Measurements from ENCODE around the gene EMC10. TPM values are rescaled to one million over a fixed set of nuclear protein-coding genes. Genes with fewer than 3 reads are reported as not detected.
"Not testable (repeated sequence)": the region's sequence is repeated elsewhere in the genome, so short reads cannot be mapped to it uniquely, and the experiment has no call there.

EMC10 gene
- polyA plus RNA-seq (ENCODE audit: insufficient read length): 117 TPM

DNA sequence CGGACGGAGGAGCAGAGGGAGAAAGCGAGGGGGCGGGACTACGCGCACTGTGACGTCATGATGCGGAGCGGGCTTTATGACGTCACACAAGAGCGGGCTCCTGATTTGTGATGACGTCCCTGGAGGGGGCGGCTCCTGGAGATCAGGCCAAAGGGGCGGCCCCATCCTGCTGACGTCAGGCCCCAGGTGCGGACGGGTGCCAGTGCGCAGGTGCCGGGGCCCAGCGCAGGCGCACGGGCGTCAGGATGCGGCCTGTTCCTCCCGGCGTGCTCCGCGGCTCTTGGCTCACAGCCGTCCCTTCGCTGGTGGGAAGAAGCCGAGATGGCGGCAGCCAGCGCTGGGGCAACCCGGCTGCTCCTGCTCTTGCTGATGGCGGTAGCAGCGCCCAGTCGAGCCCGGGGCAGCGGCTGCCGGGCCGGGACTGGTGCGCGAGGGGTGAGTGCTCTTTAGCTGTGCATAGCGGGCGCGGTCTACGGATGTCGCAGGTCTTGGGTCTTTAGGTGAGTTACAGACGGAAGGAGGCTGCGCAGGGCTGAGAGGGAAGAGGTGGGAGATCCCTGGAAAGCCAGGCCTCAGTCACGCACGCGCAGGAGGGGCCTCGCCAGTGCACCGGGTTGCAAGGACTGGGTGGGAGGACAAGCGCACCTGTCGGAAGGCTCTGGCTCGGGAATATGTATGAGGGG lies at the start of gene EMC10, which contains the start of gene GARIN5A:
Gene EMC10, plus strand, starts transcription at position 284 of the 683 bp plus-strand sequence. Its CDS starts 38 bp downstream, at position 322.
Gene GARIN5A, minus strand, starts transcription at position 625 of the 683 bp plus-strand sequence. Its CDS starts 460 bp downstream, at position 165.
- DNase-seq (ENCODE audit: low read depth): peak; percentile 70

- DNase-seq (ENCODE audit: low read depth): no peak
Measured at GRCh38 chr19:50427318-50427925, 48.9 kb upstream of the EMC10 start.

GRCh38 chr19:50427997-50428425 lies 48.3 kb upstream of the EMC10 start:
- peak; percentile 45 for DNase-seq (ENCODE audit: low read depth)

DNA sequence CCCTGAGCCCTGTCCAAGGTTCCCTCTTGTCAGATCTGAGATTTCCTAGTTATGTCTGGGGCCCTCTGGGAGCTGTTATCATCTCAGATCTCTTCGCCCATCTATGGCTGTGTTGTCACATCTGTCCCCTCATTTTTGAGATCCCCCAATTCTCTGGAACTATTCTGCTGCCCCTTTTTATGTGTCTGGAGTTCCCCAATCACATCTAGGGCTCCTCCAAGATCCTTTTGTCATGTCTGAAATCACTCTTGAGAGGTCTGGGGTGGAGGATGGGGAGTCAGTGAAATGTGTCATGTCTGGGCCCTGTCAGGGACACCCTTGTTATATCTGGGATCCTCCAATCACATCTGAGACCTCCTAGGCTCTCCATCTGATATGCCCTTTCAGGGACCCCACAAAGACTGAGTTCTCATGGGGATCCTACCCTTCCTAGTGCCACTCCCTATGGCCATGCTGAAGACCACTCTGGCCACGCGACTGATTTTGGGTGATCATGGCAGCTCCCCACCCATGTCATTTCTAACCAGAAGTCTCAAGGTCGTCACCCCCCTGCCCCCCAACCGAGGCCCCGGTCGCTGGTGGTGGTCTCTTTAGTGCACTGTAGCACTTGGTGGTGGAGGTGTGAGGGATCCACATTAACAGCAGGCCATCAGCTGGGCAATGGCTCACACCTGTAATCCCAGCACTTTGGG lies 47.4 kb upstream of the EMC10 start:
- DNase-seq (ENCODE audit: low read depth): no peak

DNA sequence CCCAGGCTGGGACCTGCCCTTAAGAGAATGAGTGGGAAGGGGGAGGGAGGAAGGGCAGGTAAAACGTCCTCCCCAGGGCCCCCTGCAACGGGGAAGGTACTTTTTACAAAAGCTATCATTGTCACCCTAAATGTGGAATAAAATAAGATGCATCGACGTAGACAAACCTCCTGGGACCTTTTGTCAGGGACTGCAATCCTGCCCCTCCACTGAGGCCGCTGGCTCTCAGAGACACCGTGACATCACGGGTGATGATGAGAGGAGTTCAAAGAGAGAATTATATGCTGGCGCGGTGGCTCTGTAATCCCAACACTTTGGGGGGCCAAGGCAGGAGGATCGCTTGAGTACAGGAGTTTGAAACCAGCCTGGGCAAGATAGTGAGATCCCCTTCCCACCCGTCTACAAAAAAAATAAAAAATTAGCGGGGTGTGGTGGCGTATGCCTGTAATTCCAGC lies 45.4 kb upstream of the EMC10 start:
- no peak for DNase-seq (ENCODE audit: low read depth)

DNA sequence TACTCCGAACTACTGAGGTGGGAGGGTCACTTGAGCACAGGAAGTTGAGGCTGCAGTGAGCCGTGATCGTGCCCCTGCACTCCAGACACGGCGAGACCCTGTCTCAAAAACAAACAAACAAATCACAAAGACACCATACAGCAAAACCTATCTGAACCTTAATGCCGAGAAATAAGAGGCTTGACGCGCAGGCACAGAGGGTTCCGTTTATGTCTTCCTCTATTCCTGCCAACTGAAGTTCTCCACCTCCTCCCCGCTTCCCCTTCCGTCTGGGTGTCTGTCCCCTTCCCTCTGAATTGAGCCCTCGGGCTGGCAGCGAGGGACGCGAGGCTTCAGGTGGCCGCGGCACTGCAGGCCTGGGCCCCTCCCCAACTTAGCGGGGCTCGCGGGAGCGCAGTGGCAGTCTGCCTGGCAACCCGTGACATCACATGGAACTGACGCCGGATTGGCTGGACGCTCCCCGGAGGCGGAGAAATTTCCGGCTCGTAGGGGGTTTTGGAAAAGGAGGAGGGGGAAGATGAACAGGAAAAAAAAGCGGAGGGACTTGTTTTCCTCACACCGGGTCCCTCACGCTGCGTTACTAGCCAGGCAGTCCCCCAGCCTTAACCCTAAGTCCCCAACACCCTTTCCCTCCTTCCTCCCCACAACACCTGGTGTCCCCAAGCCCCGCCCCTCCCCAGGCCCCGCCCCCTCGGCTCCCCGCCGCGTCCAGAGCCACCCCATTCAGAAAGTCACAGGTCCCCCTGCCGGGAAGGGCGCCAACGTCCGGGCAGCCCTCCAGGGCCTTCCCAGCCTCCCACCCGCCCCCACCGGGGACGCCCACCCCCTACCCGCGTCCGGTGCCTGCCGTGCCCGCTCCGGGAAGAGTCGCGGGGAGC lies 44.7 kb upstream of the EMC10 start:
- DNase-seq (ENCODE audit: low read depth): peak; percentile 57

DNA sequence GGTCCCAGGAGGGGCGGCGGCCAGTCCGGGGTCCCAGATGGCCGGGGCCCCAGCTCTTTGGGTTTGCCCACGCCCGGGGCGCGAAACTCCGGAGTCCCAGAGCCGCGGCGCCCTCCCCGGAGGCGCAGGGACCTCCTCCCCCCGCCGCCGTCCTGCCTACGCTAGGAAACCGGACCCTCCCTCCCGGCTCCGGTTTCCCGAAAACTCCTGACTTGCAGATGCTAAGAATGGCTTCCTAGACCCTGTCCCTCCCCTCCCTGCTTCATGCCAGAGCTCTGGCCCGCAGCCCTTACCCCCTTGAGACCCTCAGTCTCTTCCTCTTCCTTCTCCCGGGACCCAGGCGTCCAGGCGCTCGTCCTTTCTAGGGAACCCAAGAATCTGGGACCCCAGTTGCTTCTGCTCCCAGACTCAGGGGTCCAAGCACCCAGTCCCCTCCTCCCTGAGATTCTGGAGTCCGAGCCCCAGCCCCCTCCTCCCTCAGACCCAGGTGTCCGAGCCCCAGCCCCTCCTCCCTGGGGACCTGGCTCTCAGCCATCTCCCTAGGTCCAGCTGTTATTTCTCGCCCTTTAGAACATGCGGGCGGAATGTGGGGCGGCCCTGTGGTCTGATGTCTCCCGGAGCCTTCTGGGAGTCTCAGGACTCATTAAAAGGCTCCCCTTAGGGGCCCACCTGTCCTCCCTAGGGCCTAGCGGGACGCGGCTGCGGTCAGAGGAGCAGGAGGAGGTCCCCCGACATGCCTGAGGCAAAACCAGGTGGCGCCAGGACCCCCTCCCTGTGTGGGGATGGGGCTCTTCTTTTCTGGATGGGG lies 43.9 kb upstream of the EMC10 start, which contains the start of gene MYBPC2:
Gene MYBPC2, plus strand, starts transcription at position 672 of the 808 bp plus-strand sequence. Its CDS starts 62 bp downstream, at position 734.
- DNase-seq (ENCODE audit: low read depth): no peak

GRCh38 chr19:50433201-50434180 lies 42.8 kb upstream of the EMC10 start:
- no peak for DNase-seq (ENCODE audit: low read depth)

- no peak for DNase-seq (ENCODE audit: low read depth)
Measured at GRCh38 chr19:50434525-50434924, 41.8 kb upstream of the EMC10 start.

- no peak for DNase-seq (ENCODE audit: low read depth)
Measured at GRCh38 chr19:50435221-50435620, 41.1 kb upstream of the EMC10 start.

- no peak for DNase-seq (ENCODE audit: low read depth)
Measured at GRCh38 chr19:50435627-50436026, 40.7 kb upstream of the EMC10 start.

DNA sequence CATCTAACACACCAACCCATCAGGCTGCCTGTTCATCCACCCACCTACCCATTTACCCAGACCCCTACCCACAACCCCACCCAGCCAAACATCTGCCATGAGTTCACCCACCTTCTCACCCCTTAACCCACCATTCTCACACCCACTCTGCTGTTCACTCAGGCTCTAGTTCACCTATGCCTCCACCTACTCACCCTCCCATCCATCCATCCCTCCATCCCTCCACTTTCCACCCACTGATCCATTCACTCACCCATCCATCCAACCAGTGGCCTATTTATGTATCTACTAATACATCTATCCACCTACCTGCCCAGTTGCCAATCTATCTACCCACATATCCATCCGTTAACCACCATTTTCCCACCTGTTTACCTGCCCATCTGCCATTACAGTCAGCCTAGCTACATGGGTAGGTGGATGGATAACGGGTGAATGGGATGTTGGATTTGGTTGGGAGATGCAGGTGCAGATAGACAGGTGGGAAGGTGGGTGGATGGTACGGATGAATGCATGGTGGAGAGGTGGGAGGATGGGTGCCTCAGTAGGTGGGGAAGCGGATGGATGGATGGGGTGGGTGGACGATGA lies 38.4 kb upstream of the EMC10 start:
- DNase-seq (ENCODE audit: low read depth): no peak

DNA sequence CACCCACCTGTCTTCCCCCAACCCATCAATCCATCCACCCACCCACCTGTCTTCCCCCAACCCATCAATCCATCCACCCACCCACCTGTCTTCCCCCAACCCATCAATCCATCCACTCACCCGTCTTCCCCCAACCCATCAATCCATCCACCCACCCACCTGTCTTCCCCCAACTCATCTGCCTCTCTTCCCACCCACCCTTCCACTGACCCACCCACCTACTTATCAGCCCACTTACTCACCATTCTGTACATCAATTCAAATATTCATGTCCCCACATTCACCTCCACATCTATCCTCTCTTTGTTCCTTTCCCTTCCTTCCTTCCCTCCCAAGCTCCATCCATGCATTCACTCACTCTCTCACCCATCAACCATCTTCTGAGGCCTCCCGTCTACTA lies 37.2 kb upstream of the EMC10 start:
- DNase-seq (ENCODE audit: low read depth): not testable (repeated sequence)

- no peak for DNase-seq (ENCODE audit: low read depth)
Measured at GRCh38 chr19:50444059-50444458, 32.2 kb upstream of the EMC10 start.

GRCh38 chr19:50447053-50447452 lies 29.3 kb upstream of the EMC10 start:
- no peak for DNase-seq (ENCODE audit: low read depth)

- no peak for DNase-seq (ENCODE audit: low read depth)
Measured at GRCh38 chr19:50447750-50448149, 28.6 kb upstream of the EMC10 start.

DNA sequence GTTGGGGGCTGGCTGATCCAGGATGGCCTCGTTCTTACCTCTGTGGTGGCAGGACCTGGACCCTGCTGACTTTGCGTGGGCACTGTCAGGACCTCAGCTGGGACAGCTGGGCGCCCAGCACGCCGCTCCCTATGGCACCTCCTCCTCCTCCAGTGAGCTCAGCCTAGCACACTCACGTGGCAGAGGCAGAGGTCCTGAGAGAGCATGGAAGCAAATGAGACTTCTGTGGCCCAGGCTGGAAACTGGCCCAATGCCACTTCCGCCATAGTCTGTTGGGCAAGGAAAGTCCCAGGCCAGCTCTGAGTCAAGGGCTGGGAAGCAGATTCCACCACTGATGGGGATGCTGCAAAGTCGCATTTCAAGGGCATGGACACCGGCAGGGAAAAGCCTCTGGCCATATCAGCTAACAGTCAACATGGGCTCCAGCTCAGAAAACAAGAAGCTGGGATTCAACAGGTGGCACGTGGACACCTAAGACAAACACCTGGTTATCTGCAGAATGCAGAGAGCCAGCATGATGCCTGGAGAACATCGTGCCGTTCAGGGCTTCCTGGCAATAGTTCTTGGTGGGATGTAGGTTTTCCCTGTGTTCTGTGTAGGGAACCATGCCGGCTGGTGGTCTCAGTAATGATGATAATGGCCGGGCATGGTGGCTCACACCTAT lies 26.9 kb upstream of the EMC10 start:
- DNase-seq (ENCODE audit: low read depth): no peak
